OCI-LY7 (cell line): ENCODE results near the gene ID3.

Source experiments
- EZH2phosphoT487 ChIP-seq: fragments of 200-600 bp; sonication (generic); IDR thresholded peaks from 2 replicates; pipeline ENCODE4 v1.6.1; 2018; ENCODE audit warnings: low read depth, borderline replicate concordance, mild to moderate bottlenecking, mixed run types, antibody characterized with exemption, low read length, moderate library complexity, mixed read lengths
- TF ChIP-seq, protein P1 (sequence below): fragments of 200-600 bp; sonication (generic); conservative IDR thresholded peaks from 2 replicates; pipeline ENCODE4 v1.5.1; 2014; ENCODE audit warnings: mild to moderate bottlenecking, antibody characterized with exemption, low read length, moderate library complexity, mixed read lengths

DNA sequence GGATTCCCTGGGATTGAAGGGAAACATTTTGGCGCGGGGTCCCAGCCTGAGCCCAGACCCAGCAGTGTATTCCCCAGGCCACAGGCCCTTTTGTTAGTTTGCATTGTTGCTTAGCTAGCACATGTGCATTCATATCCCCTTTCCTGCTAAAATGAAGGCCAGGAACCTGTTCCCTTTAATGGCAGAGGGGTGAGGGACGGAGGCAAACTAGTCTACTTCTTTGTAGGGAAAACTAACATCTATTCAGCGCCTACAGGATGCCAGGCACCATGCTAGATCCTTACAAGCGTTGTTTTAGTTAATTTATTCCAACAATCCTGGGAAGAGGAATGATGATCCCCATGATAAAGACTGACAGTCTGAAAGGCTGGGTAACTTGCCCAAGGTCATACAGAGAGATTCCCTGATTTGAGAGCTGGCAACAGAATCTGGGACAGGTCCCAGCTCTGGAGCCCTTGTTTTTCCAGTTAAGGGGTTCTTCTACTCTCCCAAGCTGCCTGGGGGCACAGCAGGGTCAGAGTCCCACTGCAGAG is 27.7 kb downstream of the ID3 start:
- TF ChIP-seq, protein P1, sequence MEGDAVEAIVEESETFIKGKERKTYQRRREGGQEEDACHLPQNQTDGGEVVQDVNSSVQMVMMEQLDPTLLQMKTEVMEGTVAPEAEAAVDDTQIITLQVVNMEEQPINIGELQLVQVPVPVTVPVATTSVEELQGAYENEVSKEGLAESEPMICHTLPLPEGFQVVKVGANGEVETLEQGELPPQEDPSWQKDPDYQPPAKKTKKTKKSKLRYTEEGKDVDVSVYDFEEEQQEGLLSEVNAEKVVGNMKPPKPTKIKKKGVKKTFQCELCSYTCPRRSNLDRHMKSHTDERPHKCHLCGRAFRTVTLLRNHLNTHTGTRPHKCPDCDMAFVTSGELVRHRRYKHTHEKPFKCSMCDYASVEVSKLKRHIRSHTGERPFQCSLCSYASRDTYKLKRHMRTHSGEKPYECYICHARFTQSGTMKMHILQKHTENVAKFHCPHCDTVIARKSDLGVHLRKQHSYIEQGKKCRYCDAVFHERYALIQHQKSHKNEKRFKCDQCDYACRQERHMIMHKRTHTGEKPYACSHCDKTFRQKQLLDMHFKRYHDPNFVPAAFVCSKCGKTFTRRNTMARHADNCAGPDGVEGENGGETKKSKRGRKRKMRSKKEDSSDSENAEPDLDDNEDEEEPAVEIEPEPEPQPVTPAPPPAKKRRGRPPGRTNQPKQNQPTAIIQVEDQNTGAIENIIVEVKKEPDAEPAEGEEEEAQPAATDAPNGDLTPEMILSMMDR, result no peak; the same call in 1 of the 2 replicates
- TF ChIP-seq EZH2phosphoT487, result no peak
